Smooth muscle cell (in vitro differentiated cells): ENCODE measurements around the gene CRACR2B. TPM values are rescaled to one million over a fixed set of nuclear protein-coding genes. Genes with fewer than 3 reads are reported as not detected.

Experiments
- DNase-seq: peaks from one replicate; lab custom pipeline; 2025; ENCODE audit not compliant: unreplicated experiment; lab: John Stamatoyannopoulos, UW
- H2AFZ ChIP-seq: fragments of 200-600 bp; sonication (generic); 2 replicates; pipeline ENCODE4 v1.6.0; 2016; ENCODE audit warnings: antibody characterized with exemption, low read depth, mild to moderate bottlenecking
- H3F3A ChIP-seq: fragments of 200-600 bp; sonication (generic); 2 replicates; pipeline ENCODE4 v1.6.0; 2017; ENCODE audit warnings: antibody characterized with exemption, low read depth
- H3K27ac ChIP-seq: fragments of 200-600 bp; sonication (generic); 2 replicates; pipeline ENCODE4 v1.5.1; 2016; ENCODE audit warnings: low read depth, mild to moderate bottlenecking
- H3K27me3 ChIP-seq: fragments of 200-600 bp; sonication (generic); 2 replicates; pipeline ENCODE4 v1.6.1; 2016; ENCODE audit warnings: low read depth, mild to moderate bottlenecking
- H3K36me3 ChIP-seq: fragments of 200-600 bp; sonication (generic); 2 replicates; pipeline ENCODE4 v1.5.1; 2016; ENCODE audit warnings: low read depth
- H3K4me1 ChIP-seq: fragments of 200-600 bp; sonication (generic); 2 replicates; pipeline ENCODE4 v1.5.1; 2016; ENCODE audit warnings: low read depth
- H3K4me2 ChIP-seq: fragments of 200-600 bp; sonication (generic); 2 replicates; pipeline ENCODE4 v1.6.0; 2016; ENCODE audit warnings: mild to moderate bottlenecking
- H3K4me3 ChIP-seq: fragments of 200-600 bp; sonication (generic); 2 replicates; pipeline ENCODE4 v1.5.1; 2016; ENCODE audit warnings: mild to moderate bottlenecking
- H3K79me2 ChIP-seq: fragments of 200-600 bp; sonication (generic); 2 replicates; pipeline ENCODE4 v1.6.0; 2016; ENCODE audit warnings: low read depth, mild to moderate bottlenecking
- H3K9ac ChIP-seq: fragments of 200-600 bp; sonication (generic); 2 replicates; pipeline ENCODE4 v1.6.0; 2016; ENCODE audit warnings: low read depth
- H3K9me3 ChIP-seq: fragments of 200-600 bp; sonication (generic); replicated peaks from 2 replicates; pipeline ENCODE4 v1.5.1; 2016; ENCODE audit warnings: low read depth
- H4K20me1 ChIP-seq: fragments of 200-600 bp; sonication (generic); 2 replicates; pipeline ENCODE4 v1.6.0; 2016; ENCODE audit warnings: low read depth
- WGBS: methylation state at CpG from one replicate; pipeline ENCODE4 v1.1.7; 2016; ENCODE audit warnings: low lambda C conversion rate; 5-methylcytosine and 5-hydroxymethylcytosine counted together
- polyA plus RNA-seq: library from polyadenylated mRNA; unstranded; fragments of >200 nt; fragmentation: Nextera tagmentation; extraction: Ambion mirVana; gene quantifications from 2 replicates; pipeline ENCODE4 v1.2.1, GENCODE V29; 2016
- total RNA-seq: library from RNA; depleted of rRNA; stranded (reverse); fragments of >200 nt; gene quantifications from 2 replicates; pipeline ENCODE4 v1.2.3, GENCODE V29; 2014
- TF ChIP-seq, protein P1 (sequence below): fragments of 200-600 bp; sonication (generic); IDR thresholded peaks from 2 replicates; pipeline ENCODE4 v1.5.1; 2017; ENCODE audit warnings: borderline replicate concordance, mild to moderate bottlenecking, antibody characterized with exemption; ENCODE audit not compliant: insufficient read depth, poor library complexity, severe bottlenecking

CRACR2B gene
- total and polyA plus RNA-seq, 2 experiments from 2014 or later: 0.10 to 0.36 TPM

DNA sequence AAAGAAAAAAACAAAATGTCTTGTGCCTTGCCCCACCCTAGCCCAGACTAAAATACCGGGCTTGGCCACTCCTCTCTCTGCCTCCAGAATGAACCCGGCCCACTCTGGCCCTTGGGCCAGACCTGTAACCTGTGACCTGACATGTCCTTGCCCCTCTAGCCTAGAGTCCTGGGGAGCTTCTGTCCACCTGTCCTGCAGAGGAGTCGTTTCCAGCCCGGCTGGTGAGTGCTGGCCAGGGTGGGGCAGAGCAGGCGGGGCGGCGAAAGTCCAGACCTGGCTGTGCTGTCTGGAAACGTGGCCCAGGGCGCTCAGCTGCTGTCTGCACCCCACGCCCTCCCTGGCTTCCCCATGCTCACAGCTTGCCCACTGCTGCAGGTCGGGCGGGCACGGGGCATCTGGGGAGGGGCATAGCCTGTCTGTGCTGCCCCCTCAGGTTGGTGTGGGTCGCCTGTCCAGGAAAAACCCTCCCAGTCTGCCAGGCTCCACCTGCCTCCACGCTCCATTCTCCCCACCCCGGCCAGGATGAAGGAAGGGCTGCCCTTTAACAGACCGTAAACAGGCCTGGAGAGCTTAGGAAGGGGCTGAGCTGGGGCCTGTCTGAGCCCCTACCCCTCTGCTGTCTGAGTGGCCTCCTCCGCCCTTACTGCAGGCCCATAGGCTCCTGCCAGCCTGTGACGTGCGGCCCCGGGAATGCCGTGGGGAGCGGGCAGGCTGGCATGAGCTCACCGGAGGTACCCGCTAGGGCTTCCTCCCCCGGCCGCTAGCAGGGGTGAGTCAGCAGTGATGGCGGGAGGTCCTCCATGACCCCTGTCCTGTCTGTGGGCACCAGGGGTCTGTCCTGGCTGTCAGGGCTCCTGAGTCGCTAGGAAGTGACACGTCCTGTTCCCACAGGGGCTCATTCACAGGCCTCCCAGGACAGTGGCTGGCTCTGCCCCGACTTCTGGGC lies 6.9 kb downstream of the CRACR2B start:
- Histone ChIP-seq H2AFZ (no peak overlapping the region), H3K27ac (peak overlapping the region; percentile 90), H4K20me1 (peaks cover 74% of the 10 kb centered on the region), H3K4me3 (peak overlapping the region; percentile 73), H3K9ac (peak overlapping the region; percentile 65), H3K27me3 (peaks cover 17% of the 10 kb centered on the region), H3K4me1 (peaks cover 28% of the 10 kb centered on the region), H3K36me3 (no peaks in the 10 kb centered on the region), H3K4me2 (peak overlapping the region; percentile 97), H3F3A (peaks cover 15% of the 10 kb centered on the region), H3K79me2 (peaks cover 28% of the 10 kb centered on the region), H3K9me3 (no peaks in the 10 kb centered on the region)
- no peak for DNase-seq
- TF ChIP-seq, protein P1, sequence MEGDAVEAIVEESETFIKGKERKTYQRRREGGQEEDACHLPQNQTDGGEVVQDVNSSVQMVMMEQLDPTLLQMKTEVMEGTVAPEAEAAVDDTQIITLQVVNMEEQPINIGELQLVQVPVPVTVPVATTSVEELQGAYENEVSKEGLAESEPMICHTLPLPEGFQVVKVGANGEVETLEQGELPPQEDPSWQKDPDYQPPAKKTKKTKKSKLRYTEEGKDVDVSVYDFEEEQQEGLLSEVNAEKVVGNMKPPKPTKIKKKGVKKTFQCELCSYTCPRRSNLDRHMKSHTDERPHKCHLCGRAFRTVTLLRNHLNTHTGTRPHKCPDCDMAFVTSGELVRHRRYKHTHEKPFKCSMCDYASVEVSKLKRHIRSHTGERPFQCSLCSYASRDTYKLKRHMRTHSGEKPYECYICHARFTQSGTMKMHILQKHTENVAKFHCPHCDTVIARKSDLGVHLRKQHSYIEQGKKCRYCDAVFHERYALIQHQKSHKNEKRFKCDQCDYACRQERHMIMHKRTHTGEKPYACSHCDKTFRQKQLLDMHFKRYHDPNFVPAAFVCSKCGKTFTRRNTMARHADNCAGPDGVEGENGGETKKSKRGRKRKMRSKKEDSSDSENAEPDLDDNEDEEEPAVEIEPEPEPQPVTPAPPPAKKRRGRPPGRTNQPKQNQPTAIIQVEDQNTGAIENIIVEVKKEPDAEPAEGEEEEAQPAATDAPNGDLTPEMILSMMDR: no peak
- WGBS: 63% methylated on average over 30 of the region's 31 CpGs

DNA sequence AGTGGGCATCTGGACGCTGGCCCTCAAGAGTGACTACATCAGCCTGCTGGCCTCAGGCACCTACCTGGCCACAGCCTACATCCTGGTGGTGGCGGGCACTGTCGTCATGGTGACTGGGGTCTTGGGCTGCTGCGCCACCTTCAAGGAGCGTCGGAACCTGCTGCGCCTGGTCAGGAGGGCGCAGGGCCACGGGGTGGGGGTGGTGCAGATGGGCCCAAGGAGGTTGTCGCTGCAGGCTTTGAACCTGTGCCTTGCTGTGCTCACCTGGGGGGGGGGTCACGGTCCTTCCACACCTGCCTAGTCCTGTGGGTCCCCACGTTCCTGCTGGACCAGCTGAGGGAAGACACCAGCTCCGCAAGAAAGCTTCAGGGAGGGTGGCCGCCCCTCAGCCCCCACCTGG lies 8.6 kb downstream of the CRACR2B start:
- Histone ChIP-seq H3K36me3 (no peaks in the 10 kb centered on the region), H4K20me1 (peaks cover 80% of the 10 kb centered on the region), H3K79me2 (peaks cover 37% of the 10 kb centered on the region), H3K27me3 (peaks cover 3% of the 10 kb centered on the region), H3K4me1 (peaks cover 22% of the 10 kb centered on the region), H3K9ac (no peak overlapping the region), H3K9me3 (no peaks in the 10 kb centered on the region), H3F3A (peaks cover 22% of the 10 kb centered on the region), H2AFZ (no peak overlapping the region), H3K4me3 (no peak overlapping the region), H3K4me2 (no peak overlapping the region), H3K27ac (no peak overlapping the region)
- 98% methylated on average over 14 of the region's 14 CpGs for WGBS
- no peak for DNase-seq
- TF ChIP-seq, protein P1: no peak

DNA sequence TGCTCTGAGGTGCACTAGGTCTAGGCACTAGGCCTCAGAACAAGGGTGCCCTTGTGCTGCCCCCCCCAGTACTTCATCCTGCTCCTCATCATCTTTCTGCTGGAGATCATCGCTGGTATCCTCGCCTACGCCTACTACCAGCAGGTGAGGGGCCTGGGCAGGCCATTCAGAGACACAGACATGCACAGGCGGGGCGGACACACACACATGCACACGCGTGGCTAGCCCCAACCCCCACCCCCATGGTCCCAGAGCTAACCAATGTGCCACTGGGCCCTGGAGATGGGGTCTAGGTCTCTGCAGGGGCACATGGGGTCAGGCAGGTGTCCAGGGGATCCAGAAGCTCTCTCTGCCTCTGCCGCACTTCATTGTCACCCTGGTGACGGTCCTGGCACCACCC lies 9.0 kb downstream of the CRACR2B start:
- 88% methylated on average over 9 of the region's 9 CpGs for WGBS
- Histone ChIP-seq H3K4me1 (peaks cover 21% of the 10 kb centered on the region), H3K79me2 (peaks cover 41% of the 10 kb centered on the region), H3K4me2 (no peak overlapping the region), H3K9ac (no peak overlapping the region), H3K9me3 (no peaks in the 10 kb centered on the region), H4K20me1 (peaks cover 82% of the 10 kb centered on the region), H3K27me3 (no peaks in the 10 kb centered on the region), H3F3A (peaks cover 23% of the 10 kb centered on the region), H2AFZ (no peak overlapping the region), H3K27ac (no peak overlapping the region), H3K36me3 (no peaks in the 10 kb centered on the region), H3K4me3 (no peak overlapping the region)
- TF ChIP-seq, protein P1: no peak
- no peak for DNase-seq
